Mucosa of stomach (tissue), 1 donor: ENCODE results near the gene RETN.

Experiments
- H3K27me3 ChIP-seq: one replicate; pipeline ENCODE4 v1.7.0; 2013; ENCODE audit warnings: mild to moderate bottlenecking, low read length; ENCODE audit not compliant: control insufficient read depth, insufficient read depth
- H3K36me3 ChIP-seq: one replicate; pipeline ENCODE4 v1.7.0; 2013; ENCODE audit warnings: low read length; ENCODE audit not compliant: control insufficient read depth, insufficient read depth
- H3K4me1 ChIP-seq: one replicate; pipeline ENCODE4 v1.7.0; 2013; ENCODE audit warnings: mild to moderate bottlenecking, low read length; ENCODE audit not compliant: control insufficient read depth, insufficient read depth
- H3K4me3 ChIP-seq: one replicate; pipeline ENCODE4 v1.7.0; 2013; ENCODE audit warnings: low read length
- H3K9ac ChIP-seq: one replicate; pipeline ENCODE4 v1.7.0; 2013; ENCODE audit warnings: mild to moderate bottlenecking, low read length, moderate library complexity
- H3K9me3 ChIP-seq: one replicate; pipeline ENCODE4 v1.7.0; 2013; ENCODE audit warnings: mild to moderate bottlenecking, low read length, moderate library complexity; ENCODE audit not compliant: control insufficient read depth
- donor health status: Pancreatic carcinoma.

Gene RETN

GRCh38 chr19:7718668-7719067, 49.8 kb downstream of the RETN start:
- H3K9ac ChIP-seq: no peak overlapping the region
- H3K36me3 ChIP-seq: no peaks in the 10 kb centered on the region
- no peaks in the 10 kb centered on the region for H3K9me3 ChIP-seq
- H3K4me3 ChIP-seq: no peak overlapping the region
- peaks cover 3% of the 10 kb centered on the region for H3K27me3 ChIP-seq
- no peaks in the 10 kb centered on the region for H3K4me1 ChIP-seq
